Retinal pigment epithelial cell (primary cell): ENCODE measurements around the gene AGBL4.
"Not testable (repeated sequence)": the region's sequence is repeated elsewhere in the genome, so short reads cannot be mapped to it uniquely, and the experiment has no call there.

ENCODE experiments used
- DNase-seq: peaks from one replicate; pipeline ENCODE4 v3.0.0-alpha.2; 2010; ENCODE audit warnings: low read depth
- H3K4me3 ChIP-seq: 2 replicates; pipeline ENCODE4 v1.5.1; 2011; ENCODE audit warnings: mild to moderate bottlenecking, low read length, control low read depth, moderate library complexity
- TF ChIP-seq, protein P1 (sequence below): conservative IDR thresholded peaks from 2 replicates; pipeline ENCODE4 v1.5.1; 2011; ENCODE audit warnings: low read depth, low read length, control low read depth, inconsistent platforms

AGBL4 gene

DNA sequence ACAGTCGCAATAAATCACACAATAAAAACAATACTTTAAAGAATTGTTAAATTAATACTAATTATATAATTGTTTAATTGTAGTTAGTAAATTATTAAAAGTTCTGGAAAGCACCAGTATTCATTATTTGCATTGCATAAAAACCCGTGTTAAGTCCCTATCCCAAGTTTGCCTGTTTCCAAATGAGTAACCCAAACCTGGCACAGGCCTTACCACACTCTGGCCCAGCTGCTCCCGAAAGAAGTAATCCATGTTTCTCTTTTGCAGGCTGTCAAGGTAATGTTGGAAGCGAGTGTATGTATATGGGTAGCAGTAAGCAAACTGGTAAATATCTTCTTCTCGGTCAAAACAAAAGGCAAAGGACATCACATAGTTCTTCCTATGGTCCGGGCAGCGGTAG lies 978.4 kb downstream of the AGBL4 start:
- TF ChIP-seq, protein P1, sequence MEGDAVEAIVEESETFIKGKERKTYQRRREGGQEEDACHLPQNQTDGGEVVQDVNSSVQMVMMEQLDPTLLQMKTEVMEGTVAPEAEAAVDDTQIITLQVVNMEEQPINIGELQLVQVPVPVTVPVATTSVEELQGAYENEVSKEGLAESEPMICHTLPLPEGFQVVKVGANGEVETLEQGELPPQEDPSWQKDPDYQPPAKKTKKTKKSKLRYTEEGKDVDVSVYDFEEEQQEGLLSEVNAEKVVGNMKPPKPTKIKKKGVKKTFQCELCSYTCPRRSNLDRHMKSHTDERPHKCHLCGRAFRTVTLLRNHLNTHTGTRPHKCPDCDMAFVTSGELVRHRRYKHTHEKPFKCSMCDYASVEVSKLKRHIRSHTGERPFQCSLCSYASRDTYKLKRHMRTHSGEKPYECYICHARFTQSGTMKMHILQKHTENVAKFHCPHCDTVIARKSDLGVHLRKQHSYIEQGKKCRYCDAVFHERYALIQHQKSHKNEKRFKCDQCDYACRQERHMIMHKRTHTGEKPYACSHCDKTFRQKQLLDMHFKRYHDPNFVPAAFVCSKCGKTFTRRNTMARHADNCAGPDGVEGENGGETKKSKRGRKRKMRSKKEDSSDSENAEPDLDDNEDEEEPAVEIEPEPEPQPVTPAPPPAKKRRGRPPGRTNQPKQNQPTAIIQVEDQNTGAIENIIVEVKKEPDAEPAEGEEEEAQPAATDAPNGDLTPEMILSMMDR = no peak
- DNase-seq = no peak
- H3K4me3 ChIP-seq = no peak overlapping the region

DNA sequence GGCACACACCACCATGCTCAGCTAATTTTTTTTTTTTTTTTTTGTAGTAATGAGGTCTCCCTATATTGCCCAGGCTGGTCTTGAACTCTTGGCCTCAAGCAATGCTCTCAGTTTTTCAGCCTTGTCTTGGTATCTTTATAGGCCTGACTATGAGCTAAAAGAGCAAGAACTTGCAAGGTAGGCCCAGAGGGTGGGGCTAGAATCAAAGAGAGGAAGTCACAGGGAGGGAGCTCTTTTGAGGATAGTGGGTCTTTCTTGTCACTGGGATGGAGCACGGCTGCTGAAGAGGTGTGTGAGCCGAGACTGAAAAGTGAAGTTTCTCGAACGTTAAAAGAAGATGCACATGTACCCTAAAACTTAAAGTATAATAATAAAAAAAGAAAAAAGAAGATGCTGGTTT lies 987.1 kb downstream of the AGBL4 start:
- TF ChIP-seq, protein P1 = peak; percentile 23
- DNase-seq = no peak
- no peak overlapping the region for H3K4me3 ChIP-seq

DNA sequence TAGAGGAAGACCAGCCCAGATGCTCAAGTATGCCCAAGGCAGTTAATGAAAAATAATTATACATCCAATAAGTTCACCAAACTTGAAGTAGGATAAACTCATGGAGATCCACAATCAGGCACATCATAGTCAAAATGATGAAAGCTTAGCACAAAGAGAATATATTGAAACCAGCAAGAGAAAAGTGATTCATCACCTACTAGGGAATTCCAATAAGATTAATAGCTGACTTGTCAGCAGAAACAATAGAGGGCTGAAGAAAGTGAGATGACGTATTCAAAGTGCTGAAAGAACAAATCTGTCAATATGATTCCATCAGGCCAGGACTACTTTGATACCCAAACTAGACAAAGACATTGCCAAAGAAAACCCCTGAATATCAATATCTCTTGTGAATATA lies 995.4 kb downstream of the AGBL4 start:
- no peak for DNase-seq

DNA sequence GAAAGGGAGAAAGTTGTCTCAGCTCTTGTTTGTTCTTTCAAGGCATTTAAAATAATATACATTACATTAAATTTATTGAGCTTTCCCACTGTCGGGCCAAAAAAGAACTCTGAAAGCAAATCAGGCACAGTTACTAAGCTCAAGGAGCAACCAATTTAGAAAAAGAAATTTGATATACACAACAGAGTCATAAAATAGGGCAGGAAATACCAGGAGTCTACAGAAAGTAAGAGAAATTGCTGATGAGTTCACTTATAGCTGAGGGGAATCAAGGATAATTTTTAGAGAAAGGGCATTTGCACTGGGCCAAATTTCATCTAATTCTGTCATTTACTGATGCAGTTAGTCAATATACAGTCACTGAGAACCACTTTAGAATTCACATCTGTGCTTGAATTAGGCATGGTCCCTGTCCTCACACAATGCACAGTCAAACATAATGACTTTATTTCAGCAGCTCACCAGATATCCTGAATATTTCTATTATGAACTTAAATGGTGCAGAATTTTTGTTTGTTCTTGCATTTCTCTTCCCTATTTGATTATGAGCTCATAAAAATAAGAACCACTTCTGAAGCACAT lies 997.4 kb downstream of the AGBL4 start:
- no peak overlapping the region for H3K4me3 ChIP-seq
- TF ChIP-seq, protein P1 = no peak
- no peak for DNase-seq

More for the DNA sequence above, 995.4 kb downstream of the AGBL4 start:
- no peak overlapping the region for H3K4me3 ChIP-seq
- TF ChIP-seq, protein P1 = no peak

DNA sequence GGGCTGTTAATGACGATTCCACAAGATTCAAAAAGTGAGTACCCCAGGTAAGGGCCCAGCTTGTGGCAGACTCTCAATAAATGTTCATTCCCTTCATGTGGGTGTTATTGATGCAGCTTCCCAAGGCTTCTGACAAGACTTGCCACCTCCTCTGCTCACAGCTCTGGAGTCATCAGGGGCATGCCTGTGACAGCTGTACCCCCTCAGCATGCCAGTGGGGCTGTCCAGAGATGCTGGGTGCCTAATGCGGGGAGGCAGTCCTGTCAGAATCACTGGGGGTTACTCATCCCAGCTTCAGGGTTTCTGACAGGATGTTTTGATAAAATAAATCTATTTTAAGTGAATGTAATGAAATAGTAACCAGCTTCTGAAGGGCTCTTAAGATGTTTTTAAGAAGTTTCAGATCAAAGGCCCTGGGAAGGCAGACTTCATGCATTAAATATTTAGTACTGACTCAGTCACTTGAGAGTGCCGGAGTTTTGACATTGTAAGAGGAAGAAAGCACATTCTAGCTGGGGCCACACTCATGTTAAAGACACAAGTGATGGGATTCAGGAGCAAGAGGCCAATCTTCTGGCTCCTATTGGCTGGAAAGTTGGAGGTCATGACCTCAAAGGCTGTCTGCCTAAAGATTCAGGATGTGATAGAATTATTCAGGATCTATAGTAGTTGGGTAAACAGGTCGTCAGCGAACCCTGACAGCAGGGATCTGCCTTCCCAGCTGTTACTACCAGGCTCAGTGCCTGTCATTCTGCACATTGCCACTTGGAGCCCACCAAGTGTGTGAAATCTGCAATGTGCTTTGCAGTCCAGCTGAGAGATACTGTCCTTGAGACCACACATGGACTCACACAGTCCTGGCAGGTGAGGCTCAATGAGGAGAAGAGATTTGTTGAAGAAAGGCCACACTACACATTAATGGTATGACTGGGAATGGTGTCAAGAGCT lies 1007.5 kb downstream of the AGBL4 start:
- no peak overlapping the region for H3K4me3 ChIP-seq
- TF ChIP-seq, protein P1 = peak; percentile 7
- no peak for DNase-seq

DNA sequence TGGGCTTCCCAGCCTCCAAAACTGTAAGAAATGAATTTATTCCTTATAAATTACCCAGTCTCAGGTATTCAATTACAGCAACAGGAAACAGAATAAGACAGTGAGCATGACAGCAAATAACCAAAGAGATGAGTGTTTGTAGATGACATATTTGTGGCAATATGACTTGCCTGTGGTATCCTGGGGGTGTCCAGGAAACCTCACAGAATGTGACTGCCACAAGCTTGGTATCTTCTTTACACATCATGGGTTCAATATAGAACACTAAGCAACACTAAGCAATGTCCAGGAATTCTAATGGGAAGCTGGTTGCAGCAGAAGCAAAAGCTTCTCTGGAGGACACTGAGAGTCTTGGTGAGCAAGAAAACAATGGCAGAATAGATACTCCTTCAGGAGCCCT lies 1010.7 kb downstream of the AGBL4 start:
- no peak overlapping the region for H3K4me3 ChIP-seq
- TF ChIP-seq, protein P1 = no peak
- no peak for DNase-seq

DNA sequence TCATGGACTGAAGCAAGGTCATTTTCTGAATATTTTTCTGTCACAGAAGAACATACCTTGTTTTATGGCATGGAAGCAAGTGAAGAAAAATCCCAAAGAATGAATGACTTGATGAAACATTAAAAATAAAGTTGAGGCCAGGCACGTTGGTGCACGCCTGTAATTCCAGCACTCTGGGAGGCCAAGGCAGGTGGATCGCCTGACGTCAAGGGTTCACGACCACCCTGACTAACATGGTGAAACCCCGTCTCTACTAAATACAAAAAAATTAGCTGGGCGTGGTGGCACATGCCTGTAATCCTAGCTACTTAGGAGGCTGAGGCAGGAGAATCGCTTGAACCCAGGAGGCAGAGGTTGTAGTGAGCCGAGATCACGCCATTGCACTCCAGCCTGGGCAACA lies 1020.8 kb downstream of the AGBL4 start:
- not testable (repeated sequence) for DNase-seq, H3K4me3 ChIP-seq
